ENCODE measurements around the gene ZNF595.
A peak's percentile ranks its signal among the peaks of the same experiment; 100 is the strongest.
"Not testable (repeated sequence)": the region's sequence is repeated elsewhere in the genome, so short reads cannot be mapped to it uniquely, and the experiment has no call there.

Gene ZNF595

DNA sequence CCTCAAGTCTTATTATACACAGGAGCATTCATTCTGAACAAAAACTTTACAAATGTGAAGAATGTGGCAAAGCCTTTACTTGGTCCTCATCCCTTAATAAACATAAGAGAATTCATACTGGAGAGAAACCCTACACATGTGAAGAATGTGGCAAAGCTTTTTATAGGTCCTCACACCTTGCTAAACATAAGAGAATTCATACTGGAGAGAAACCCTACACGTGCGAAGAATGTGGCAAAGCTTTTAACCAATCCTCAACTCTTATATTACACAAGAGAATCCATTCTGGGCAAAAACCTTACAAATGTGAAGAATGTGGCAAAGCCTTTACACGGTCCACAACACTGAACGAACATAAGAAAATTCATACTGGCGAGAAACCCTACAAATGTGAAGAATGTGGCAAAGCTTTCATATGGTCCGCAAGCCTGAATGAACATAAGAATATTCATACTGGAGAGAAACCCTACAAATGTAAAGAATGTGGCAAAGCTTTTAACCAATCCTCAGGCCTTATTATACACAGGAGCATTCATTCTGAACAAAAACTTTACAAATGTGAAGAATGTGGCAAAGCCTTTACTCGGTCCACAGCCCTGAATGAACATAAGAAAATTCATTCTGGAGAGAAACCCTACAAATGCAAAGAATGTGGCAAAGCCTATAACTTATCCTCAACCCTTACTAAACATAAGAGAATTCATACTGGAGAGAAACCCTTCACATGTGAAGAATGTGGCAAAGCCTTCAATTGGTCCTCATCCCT is 33.6 kb downstream of the ZNF595 start:
- not testable (repeated sequence) for DNase-seq

DNA sequence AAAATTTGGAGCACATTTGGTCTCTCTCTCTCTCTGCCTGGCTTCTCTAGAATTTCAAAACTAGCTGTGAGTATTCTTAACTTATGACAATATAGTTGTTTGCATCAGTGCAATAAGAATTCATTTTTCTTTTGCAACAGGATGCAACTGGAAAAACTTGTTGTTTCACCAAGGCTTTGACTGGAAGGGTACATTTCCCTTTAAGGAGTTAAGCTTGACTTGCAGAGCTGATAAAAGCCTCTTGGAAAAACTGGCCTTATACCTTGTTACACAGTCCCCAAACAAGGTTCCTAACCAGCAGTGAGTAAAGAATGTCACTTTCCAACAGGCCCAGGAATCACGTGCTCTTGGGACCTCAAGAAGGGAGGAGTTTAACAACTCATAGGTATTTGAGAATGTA is 45.3 kb downstream of the ZNF595 start:
- no peak for DNase-seq

DNA sequence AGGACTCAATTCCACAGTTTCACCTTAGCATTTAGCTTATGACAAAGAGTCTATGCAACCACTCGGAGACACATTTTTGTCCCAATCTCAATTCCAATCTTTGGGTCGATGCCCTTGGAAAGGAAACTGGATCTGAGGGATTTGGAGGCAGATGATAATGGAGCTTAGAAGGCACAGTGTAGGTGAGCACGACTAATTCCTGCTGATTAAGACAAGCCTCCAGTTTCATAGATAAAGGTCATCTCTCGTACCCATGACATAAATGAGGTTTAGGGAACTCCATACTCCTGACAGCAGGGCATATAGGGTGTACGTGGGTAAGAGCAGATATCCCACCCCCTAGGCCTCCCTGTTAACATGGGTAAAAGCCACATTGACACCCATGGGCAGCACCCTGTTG is 46.7 kb downstream of the ZNF595 start:
- no peak for DNase-seq

DNA sequence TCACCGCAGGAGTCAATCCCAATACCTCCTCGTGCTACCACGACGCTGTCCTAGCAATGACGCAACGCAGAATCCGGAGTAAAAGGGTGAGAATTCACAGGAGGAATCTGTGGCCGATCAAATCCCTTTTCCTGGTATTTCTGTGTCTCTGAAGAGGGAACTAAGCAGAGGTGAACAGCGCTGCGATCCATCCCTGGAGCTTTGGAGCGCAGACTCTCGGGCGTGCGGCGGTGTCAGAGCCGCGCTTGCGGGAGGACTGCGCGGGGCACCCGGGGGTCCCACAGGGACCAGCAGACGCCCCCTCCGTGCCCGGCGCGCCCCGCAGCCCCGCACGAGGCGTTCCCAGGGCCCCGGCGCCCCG is 53.9 kb downstream of the ZNF595 start:
- no peak for DNase-seq

DNA sequence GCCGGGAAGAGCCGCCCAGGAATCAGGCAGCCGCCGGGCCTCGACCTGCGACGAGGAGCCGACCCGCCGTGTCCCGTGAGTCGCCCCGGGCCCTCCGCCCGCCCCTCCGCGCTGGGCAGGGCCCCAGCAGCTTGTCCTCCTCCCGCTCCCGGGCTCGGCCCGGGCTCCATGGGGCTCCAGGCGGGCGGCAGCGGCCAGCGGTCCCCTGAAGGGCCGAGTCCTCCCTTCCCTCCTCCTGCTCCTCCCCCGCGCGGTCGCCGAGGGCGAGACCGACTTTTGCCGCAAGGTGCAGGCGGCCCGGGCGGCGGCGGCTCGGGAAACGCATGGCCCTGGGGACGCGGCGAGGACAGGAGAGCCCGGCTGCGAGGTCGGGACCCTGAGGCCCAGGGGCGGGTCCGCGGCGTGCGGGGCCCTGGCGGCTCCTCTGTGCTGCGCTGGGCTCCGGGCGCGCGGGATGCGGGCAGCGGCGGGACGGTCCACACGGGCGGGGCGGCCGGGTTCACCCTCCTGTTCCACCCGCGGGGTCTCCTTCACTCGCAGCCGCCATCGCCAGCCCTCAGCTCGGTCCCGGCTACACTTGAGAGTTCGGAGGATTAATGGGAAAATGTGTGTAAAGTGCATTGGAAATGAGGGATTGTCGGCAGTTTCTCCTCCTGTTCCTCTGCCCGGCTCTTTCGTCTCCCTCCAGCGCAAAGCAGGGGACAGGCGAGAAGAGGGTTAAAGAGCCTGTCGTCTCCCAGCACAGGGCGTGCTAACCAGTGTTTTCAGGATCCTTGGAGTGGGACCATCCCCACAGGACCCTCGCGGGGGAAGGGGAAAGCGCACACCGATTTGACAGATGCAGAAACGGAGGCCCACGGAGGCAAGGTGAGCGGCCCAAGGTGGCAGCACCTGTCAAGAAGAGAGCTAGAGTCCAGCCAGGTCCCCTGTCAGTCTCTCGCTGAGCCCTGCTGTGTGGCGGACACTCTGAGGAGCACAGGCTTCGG is 54.6 kb downstream of the ZNF595 start:
- no peak for DNase-seq

DNA sequence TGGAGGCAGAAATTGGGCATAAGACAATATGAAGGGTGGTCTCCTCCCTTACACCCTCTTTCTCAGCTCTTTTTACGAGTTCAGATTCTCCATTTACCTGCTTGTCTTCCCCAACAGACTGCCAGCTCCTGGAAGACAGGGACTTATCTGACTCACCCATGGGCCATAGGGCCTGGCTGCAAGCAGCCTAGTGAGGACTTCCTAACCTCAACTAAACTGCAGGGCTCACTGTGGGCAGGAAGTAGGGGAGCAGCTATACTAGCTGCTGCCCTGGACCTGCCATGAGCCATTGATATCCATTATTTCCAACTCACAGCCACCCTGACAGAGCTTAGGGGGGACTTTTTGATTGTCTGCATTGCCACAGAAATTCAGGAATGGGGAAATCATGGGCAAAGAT is 59.6 kb downstream of the ZNF595 start:
- no peak for DNase-seq

DNA sequence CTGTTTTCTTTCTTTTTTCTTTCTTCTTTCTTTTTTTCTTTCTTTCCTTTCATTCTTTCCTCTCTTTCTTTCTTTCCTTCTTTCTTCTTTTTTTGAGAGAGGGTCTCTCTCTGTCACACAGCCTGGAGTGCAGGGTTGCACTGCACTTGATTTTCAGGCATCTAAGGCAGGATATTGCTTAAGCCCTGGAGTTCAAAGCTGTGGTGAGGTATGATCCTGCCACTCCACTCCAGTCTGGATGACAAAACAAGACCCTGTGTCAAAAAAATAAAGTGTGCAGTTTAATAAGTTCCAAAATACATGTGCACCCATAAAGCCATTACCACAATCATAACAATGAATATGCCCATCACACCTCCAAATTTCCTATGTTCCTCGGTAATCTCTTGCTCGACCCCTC is 60.6 kb downstream of the ZNF595 start:
- no peak for DNase-seq

DNA sequence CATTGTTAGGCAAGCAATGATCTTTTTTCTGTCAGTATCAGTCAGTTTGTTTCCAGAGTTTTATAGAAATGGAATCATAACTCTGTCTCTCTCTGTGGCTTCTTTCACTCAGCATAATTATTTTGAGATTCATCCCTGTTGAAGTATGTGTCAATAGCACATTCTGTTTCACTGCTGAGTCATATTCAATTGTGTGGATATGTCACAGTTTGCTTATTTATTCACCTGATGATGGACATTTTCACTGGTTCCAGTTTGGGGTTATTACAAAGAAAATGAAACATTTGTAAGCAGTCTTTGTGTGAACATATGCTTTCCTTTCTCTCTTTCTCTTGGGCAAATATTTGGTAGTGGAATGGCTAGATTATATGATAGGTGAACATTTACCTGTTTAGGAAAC is 61.0 kb downstream of the ZNF595 start:
- DNase-seq = no peak

DNA sequence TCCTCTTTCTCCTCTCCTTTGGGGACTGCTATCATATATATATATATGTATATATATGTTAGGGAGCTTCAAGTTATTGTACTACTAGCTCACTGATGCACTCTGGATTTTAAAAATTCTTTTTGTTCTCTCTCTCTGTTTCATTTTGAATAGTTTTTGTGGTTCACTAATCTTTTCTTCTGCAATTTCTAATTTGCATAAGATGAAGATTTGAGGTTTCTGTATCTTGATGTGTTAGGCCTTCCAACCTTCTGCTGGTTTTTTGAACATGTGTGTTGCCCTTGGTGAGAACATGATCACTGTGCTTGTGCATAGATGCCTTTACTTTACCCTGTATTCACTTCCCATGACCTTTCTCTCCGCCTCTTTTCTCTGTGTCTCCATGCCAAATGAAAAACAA is 63.4 kb downstream of the ZNF595 start:
- DNase-seq = no peak

DNA sequence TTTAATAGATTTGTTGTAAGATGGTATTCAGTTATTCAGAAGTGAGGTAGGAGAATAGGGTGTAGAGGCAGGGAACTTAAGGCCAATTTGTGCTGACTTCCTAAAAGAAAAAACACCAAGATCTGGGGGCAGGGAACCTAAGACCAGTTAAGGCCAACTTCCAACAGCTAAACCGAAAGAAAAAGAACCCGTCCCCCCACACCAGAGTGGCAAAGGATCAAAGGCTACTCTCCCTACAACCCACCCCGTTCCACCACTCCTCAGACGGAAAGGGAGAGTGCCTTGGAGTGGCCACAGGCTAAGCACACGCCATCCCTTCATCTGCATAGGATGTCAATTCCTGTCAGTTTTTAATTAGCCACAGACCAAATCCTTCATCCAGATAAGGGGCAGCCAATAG is 67.5 kb downstream of the ZNF595 start:
- no peak for DNase-seq

DNA sequence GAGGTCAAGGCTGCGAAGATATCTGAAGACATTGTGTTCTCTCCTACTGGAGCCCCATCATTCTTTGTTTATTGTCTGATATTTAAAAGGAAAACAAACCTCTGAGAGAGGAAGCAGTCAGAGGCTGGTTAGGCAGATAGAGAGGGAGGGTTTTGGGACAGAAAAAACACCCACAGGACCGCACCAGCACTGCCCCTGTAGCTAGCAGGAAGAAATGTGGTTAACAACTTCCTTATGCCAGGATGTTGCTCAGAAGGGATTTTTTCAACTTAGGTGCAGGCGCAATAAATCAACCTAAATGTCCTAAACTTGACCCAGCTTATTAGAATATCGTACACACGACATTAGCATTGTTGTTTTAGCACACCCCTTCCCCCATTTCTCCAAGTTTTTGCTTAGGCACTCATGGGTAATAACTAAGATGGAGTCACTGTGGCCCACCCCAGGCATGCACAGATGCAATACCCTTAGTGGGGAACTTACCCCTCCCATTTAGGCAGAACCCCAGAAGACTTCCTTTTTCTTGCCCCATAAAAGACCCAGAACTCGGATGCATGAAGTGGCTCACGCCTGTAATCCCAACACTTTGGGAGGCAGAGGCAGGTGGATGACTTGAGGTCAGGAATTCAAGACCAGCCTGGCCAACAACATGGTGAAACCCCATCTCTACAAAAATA is 68.4 kb downstream of the ZNF595 start:
- no peak for DNase-seq

DNA sequence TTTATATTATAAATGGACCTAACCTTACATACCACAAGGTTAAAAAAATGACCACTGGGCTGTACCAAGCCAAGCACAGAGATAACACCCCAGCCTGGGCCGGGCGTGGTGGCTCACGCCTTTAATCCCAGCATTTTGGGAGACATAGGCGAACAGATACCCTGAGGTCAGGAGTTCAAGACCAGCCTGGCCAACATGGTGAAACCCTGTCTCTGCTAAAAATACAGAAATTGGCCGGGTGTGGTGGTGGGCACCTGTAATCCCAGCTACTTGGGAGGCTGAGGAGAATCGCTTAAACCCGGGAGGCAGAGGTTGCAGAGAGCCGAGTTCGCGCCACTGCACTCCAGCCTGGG is 70.8 kb downstream of the ZNF595 start:
- not testable (repeated sequence) for DNase-seq

DNA sequence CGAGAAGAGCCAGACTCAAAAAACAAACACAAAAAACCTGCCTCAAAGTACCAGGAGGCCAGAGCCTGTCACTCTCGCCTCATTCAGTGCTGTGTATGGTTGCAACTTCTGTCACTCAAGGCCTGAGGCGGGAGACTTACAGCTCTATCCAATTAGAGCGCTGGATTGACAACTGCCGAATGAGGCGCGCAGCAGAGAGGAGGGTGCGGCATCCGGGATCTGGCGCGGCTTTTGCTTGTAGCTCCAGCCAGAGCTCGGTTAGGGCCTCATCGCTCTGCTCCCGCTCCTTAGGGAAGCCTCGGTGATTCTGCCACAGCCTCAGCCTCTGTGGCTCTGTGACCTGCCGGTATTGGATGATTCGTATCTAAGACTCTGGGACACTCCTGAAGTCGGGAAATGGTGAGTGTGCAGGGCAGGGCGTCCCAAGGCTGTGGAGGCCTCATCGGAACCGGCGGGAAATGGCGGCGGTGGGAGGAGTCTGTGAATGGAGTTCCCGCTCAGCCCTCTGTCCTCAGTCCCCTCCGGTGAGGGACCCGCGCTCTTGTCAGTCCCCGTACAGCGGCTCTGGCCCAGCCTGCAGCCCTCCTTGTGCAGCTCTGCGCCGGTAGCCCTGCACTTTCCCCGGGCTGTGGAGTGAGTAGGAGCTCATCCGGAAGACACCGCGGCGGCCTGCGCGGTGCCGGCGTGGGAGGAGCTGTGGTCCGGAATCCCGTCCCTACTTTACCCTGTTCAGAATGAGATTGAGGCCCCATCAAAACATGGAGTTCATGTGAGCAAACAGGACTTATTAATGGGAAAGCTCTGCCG is 71.4 kb downstream of the ZNF595 start, which contains the start of gene ZNF718:
TSS of gene ZNF718 (plus strand) at position 227 of the 807 bp plus-strand sequence. CDS start at position 397, 170 bp downstream.
- peak; percentile 97 for DNase-seq

DNA sequence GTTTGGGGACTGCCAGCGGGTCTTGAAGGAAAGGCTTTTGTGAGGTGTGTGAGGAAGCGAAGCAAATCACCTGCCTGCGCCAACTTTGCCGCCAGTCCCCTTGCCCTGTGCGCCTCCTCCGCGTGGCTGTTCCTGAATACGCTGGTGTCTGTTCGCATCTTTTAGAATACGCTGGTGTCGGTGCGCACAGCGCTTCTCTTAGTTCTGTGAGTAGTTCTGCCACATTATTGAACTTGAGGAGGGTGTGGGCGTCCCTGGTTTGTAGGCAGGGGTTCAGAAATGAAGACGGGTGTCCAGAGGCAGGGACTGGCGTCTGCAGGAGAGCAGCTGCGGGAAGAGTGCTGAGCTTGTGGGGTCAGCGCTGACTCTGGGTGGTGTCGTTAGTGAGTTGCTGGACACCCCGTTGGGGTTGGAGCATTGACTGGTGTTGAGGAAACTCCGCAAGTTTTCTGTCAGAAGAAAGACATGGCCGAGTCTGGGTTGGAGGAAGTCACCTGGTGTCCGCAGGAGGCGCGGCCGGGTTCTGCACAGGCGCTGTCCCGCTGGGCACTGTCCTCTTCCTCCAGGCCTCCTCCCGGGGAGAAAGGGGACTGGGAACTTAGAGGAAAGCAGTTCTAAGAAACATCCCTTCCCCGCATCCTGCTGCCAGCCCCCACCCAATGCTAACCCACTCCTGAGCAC is 72.1 kb downstream of the ZNF595 start:
- peak; percentile 22 for DNase-seq

DNA sequence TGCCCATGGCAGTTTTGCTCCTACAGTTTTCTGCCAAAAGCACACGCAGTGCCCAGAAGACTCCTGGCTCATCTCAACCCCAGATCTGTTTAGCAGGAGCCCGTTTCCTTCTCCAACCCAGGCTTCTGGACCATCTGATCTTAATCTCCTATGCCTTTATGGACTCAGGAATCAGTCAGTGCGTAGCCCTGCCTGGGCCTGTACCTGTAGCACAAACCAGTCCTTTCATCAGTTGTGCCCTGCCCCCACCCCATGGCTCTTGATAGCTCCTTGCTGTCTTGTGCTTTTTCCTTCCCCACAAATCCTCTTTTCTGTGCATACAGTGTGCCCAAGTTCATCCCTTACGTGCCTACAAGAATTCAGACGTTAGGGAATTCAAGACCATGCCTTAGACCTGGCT is 72.7 kb downstream of the ZNF595 start:
- no peak for DNase-seq

DNA sequence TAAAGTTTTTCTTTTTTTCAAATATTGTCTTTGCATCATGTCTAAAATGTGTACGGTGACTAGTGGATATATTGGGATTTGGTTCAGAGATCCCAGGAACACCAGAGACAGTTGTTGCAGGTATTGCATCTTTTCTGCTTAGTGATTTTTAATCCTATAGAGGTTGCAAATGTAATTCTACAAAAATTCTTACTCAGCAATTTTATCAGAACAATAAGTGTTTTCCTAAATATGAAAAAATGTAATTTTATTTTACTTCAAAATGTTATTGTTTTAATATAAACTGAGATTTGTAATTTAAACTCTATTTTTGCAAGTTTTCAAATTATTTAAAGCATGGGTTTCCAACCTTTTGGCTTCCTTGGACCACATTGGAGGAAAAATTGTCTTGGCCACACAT is 79.4 kb downstream of the ZNF595 start:
- DNase-seq = no peak
